GM12892 (cell line): ENCODE data around the gene OSBPL10.

ENCODE experiments used
- POLR2A ChIP-seq: IDR thresholded peaks from 2 replicates; pipeline ENCODE4 v1.6.1; 2011; ENCODE audit warnings: low read depth, low read length, control low read depth
- POLR2AphosphoS5 ChIP-seq: IDR thresholded peaks from 2 replicates; pipeline ENCODE4 v1.6.1; 2011; ENCODE audit warnings: low read depth, low read length, control low read depth

DNA sequence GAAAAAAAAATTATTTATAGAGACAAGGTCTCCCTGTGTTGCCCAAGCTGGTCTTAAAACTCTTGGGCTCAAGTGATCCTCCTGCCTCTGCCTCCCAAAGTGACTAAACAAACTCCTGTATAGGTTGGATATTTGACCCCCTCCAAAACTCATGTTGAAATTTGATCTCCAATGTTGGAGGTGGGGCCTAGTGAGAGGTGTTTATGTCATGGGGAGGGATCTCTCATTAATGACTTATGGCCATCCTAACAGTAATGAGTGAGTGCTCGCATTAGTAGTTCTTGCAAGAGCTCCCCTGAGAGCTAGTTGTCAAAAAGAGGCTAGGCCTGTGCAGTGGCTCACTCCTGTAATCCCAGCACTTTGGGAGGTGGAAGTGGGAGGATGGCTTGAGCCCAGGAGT, 307.1 kb downstream of the OSBPL10 start:
- TF ChIP-seq POLR2A (no peak), POLR2AphosphoS5 (no peak)
